DMS 273 treated with DMSO at 0.1 percent for 48 hours (cell line): ENCODE results near the gene OR2T27.
"Not testable (repeated sequence)": the region's sequence is repeated elsewhere in the genome, so short reads cannot be mapped to it uniquely, and the experiment has no call there.

Experiments
- DNase-seq: peaks from one replicate; lab custom pipeline; 2025; lab: John Stamatoyannopoulos, UW

The OR2T27 gene, protein sequence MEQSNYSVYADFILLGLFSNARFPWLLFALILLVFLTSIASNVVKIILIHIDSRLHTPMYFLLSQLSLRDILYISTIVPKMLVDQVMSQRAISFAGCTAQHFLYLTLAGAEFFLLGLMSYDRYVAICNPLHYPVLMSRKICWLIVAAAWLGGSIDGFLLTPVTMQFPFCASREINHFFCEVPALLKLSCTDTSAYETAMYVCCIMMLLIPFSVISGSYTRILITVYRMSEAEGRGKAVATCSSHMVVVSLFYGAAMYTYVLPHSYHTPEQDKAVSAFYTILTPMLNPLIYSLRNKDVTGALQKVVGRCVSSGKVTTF

DNA sequence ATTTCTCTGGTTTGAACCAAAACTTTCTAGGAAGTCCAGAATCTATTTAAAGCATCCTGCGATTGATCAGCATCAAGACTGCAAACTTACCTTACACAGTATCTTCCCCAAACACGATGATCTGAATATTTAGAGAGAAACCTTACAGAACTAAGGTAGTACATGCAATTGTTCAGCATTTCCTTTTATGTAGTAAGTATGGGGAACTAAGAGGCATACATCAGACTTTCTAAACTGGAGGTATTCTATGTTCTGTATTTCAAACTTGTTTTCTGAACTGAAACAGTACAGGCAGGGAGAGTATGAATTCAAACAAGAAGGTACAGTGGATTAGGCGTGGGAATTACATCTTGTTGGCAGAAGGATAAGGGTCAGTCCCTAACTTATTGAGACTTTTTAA is at the start of gene OR2T27:
OR2T27 (minus strand) TSS at position 175 of the 400 bp plus-strand sequence. CDS start 4,644 bp downstream, outside the sequence.
- DNase-seq, result not testable (repeated sequence)

DNA sequence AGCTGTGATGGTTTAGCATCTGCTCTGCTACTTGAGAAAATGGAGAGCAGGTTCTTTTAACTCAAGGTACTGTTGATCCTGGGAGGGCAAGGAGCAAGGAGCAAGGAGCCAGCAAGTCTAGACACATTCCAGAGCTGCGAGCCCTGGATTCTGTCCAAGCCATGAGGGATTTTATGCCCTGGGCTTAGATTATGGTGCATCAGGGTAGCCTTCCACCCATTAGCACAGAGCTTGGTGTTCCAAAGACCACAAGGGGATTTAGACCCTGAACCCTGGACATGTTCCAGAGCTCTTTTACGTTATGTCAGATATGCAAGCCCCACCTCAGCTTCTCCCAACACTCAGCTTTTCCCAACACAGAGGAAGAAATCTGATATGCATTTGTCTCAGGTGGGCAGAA is 49.3 kb upstream of the OR2T27 start:
- no peak for DNase-seq

DNA sequence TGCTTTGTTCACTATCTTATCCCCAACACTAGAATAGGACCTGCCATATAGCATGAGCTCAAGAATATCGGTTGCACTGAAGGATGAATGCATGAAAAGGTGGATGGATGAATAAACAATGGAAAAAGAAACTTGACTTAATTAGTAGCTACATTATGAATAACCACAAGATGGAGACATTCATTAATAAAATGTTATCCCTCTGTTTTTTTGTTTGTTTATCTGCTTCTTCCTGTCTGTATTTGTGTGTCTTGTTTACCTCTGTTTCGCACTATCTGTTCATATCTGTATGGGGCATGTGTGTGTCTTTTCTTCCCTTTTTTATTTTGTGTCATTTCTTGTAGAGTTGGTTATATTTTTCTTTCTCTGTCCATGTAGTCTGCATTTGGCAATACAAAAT is 48.3 kb upstream of the OR2T27 start:
- no peak for DNase-seq

DNA sequence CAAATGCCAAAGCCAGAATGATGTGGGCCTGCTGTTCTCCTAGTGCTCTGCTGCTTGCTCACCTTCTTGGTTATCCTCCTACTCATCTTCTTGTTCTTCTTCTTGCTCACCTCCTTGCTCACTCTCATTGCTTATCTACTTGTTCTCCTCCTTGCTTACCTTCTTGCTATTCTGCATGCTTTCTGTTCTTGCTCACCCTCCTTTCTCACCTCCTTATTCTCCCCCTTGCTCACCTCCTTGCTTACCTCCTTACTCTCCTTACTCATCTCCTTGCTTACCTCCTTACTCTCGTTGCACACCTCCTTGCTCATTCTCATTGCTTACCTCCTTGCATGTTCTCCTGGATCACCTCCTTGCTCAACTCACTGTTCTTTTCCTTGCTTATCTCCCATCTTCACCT is 47.4 kb upstream of the OR2T27 start, which contains the start of gene OR14I1:
OR14I1 (minus strand) TSS at position 53 of the 400 bp plus-strand sequence.
- DNase-seq, result no peak

DNA sequence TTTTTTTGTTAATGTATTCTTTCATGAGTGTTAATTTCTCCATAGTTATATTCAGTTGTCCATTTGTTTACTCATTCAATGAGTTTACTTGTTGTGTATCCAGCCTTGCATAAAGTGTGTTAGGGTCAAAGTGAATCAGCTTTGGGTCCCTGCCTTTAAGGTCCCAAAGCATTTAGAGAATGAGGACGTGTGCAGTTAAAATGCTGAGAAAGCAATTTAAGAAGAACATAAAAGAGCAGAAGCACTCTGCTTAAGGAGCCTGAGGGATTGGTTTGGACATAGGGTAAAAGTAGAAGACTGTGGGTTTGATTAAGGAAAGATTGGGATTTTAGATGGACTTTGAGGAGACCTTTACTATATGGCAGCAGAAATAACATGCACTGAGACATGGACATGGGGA is 43.8 kb upstream of the OR2T27 start:
- DNase-seq, result no peak

DNA sequence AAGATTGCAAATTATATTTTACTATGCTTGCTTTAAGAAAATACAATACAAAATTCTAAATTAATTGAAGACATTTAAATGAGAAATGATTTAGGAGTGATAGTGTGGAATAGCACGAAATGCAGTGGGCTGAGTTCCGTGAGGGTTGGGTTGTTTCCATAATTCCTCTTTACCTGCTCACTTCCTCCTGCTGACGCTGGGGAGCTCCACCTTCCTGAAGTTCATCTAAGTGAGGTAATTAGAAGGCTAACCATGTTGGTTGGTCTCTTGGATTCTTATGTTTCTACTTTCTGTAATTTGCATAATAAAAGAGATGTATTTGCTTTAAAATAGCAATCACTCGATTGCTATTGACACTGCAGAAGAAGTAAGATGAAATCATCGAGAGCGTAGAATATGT is 42.6 kb upstream of the OR2T27 start:
- no peak for DNase-seq

DNA sequence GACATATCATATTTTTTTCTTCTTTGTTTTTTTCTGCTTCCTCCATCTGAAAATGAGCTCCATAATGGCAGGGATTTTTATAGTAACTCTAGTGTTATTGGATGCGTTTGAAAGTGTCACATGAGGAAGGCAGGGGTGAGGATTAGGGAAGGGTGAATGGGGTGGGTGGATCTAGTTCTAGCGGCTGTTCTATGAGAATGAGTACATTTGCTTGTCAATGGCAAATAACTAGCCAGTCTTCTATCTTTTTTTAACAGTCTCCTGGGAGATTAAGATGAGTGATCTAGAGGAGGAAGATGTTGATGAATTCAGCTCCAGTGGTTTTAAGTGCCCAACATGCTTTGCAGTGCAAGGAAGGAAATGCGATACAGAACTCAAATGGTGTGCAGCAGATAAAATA is 41.4 kb upstream of the OR2T27 start:
- no peak for DNase-seq

DNA sequence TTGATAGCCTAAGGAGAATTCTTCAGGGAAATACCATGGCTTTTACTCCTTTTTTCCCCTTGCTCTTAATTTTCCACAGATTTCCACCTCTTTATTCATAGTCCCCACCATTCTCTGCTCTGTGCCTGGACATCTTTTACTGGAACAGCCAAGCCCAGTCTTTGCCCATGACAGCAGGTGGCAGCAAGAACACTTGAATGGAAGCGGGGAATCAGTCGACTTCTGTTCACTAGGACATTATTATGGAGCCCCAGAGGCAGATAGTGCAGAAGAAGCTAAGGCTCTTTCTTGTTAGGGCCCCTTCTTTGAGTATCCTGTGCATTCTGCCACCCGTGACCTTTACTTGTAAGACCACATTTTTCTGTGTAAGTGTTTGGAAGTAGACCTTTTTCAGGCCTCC is 40.9 kb upstream of the OR2T27 start:
- DNase-seq, result no peak

DNA sequence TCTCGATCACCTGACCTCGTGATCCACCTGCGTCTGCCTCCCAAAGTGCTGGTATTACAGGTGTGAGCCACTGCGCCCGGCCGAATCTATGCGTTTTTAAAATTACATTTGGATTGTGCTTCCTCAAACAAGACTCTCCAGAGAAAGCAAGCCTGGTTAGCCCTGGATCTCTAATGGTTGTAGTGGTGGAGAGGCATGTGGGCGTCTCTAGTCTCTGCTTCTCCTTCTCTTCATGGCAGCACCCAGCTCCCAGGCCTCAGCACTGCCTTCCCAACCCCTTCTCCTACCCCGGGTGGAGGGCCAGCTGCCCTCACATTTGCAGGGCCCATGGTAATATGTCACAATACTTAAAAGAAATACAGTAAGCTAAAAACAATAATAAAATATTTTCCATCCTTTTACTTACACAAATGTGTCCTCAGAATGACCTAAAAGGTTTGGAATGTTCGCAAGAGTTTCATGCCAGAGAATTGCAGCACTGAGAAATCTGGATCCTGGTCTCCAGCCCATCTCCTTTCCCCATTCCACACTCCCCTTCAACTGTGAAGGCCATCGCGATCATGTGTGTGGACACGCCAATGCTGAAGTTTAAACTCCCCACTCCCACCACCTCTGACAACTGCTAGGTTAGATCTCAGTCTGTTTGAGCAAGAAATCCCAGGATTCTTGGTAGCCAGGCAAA is 40.3 kb upstream of the OR2T27 start:
- no peak for DNase-seq

DNA sequence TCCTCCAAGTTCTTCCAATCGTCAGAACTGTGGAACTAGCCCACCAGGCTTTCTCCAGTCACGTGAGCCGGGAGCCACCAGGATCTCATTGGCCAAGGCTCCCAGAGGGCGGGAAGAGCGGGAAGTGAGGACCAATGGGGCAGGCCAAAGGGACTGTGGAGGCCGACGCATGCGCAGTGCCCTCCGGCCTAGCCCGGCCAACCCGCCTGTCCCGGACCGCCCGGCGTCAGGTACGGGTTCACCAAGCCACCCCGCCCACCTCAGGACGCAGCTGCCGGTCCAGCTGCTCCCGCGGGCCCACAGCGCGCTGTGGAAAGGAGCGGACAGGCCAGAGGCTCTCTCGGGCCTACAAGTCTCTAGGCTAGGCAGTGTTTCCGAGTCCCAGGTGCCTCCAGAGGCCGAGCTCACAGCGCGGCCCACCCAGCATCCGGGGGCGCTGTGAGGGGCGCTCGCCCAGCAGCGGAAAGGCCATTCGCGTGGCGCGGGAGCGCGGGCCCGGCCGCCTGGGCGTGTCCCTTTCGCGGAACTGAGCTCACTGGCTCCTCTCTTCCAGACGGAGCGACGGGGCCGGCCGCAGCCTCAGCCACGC is 36.3 kb upstream of the OR2T27 start:
- DNase-seq, result no peak

DNA sequence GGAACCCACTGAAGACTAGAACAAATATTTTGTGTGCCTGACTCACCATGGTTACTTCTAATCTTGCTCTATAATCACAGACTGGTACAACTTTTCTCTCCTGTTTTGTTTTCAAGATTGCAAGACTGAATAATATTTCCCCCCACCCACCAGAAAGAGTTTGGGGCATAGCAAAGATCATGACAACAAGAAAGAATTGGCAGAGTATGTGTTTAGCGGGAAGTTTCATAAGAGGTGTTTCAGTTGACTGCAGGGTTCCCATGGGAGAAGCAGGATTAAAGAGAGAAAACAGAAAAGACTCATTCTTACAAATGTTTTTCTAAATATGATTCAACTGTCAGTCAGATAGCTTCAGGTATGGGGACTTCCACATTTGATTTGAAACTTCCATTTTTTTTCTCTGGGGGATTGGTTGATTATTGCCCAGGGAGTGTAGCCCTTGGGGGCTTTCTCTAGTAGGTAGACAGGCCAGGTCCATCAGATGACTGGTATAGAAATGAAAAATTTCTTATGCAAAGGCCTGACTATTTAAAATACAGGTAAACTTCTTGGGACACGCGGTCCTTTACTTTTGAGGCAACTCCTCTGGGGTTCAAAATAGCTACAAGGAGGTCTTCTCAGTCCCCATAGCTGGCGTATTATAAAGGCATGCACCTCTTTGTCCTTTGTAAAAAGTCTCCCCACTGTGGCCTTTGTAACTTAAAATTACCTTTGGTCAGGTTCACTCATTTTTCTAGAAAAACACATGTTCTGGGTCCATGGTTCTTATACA is 33.4 kb upstream of the OR2T27 start:
- no peak for DNase-seq

DNA sequence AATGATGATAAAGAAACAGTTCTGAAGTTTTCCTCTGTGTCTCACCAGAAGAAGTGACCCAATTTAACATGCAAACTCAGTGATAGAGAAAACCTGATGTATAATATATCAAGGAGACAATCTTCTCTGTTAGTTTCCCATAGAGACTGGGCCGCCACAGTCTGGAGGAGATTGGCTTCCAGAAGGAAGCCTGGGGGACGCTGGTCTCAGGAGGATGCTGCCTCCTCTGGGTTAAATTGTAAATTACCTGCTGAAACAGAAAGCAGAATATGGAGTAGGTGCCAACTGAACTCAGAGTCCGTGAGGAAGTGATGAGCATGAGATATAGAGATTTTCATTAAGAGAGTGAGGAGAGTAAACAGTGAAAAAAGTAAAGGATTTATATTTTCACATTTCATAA is 31.5 kb upstream of the OR2T27 start:
- DNase-seq, result no peak

DNA sequence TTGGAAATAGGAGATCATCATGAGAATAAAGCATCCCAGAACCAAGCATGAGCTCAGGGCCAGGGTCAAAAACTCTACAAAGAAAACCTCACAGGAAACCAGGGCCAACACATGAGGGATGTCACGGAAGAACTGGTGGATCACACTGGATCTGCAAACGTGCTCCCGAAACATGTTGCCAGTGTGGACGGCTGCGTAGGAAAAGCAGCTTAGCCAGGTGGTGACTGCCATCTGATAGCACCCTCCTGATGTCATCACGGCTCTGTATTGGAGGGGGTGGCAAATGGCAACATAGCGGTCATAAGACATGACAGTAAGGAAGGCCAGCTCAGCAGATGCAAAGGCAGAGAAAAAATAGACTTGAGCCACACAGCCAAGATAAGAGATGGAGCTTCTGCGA is 26.3 kb upstream of the OR2T27 start:
- DNase-seq, result no peak

DNA sequence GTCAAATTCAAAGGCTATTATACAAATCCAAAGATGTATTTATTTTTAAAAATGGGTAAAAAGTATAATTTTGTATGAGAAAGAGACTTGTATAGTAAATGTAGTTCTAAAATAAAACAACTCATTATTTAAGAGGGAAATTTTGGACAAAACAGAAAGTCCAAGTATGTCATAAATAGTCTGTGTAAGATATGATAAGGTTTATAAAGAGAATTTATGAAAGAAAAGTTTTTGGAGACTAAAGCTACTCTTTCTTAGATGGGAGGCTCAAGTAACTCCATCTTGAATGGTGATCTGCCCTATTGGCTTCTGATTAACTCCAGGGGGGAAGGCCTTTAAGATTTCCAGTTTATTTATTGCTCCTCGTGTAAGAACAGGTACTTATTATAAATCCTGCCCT is 14.7 kb upstream of the OR2T27 start:
- DNase-seq, result no peak

DNA sequence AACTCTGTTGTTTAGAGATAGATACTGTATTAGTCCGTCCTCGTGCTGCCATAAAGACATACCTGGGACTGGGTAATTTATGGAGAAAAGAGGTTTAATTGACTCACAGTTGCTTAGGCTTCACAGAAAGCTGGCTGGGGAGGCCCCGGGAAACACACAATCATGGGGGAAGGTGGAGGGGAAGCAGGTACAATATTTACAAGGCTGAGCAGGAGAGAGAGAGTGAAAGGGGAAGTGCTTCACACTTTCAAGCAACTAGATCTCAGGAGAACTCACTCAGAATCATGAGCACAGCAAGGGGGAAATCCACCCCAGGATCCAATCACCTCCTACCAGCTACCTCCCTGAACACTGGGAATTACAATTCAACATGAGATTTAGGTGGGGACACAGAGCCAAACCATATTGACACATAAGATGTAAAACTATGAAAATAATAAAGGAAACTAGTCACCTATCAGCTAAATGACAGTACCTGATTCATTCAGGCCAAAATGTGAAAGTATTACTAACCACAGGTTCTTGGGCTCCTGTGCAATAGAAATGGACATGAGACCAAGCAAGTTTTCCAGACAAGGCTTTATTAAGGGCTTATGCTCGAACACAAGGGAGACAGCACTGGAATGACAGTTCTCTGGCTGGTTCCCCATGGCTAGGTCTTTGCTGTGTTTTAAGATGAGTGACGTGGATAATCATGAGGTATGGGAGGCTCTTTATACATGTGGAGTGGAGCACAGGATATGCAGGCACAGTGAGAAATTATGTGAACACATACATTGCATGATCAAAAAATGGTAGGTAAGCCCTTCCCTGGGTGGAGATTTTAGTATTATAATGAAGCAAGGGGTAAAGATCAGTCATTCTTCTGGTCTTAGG is 8.4 kb upstream of the OR2T27 start:
- not testable (repeated sequence) for DNase-seq

DNA sequence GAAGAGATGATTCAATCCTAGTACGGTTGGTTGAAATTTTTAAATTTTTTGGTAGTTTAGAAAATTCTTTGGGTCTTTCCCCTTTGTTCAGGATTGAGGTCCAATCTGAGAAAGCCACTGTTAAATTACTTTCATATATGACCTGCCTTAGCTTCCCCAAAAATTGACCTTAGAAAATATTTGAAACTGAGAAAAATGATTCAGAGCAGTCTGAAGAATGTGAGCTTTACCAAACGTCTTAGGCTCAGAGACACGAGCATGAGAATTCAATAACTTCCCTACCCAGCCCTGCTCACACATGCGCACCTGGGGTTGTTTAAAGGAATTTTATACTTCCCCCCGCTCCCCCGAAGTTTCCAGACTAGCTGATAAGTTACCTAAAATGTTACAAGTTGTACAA is 1.5 kb upstream of the OR2T27 start:
- DNase-seq, result not testable (repeated sequence)

DNA sequence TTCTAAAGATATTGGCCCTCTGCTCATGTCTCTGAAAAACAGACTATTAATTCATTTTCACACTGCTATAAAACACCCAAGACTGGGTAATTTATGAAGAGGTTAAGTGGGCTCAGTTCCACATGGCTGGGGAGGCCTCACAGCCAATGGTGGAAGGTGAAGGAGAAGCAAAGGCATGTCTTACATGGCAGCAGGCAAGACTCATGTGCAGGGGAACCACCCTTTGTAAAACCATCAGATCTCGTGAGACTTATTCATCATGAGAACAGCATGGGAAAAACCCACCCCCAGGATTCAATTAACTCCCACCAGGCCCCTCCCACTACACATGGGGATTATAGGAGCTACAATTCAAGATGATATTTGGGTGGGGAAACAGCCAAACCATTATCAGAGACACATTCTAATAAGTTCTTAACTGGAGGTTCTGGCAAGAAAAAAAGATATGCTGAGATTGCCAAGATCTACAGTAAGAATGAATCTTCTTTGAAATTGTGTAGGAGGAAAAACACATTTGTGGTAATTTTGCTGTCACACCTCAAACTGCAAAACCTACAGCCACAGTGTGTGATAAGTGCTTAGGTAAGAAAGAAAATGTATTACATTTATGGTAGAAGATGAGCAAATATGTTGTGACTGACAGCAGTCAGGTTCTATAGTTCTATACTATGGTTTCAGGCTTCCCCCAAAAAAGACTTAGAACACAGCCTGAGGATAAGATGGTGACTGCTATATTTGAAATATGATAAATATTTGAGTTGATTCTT is 6.4 kb downstream of the OR2T27 start:
- DNase-seq, result not testable (repeated sequence)

DNA sequence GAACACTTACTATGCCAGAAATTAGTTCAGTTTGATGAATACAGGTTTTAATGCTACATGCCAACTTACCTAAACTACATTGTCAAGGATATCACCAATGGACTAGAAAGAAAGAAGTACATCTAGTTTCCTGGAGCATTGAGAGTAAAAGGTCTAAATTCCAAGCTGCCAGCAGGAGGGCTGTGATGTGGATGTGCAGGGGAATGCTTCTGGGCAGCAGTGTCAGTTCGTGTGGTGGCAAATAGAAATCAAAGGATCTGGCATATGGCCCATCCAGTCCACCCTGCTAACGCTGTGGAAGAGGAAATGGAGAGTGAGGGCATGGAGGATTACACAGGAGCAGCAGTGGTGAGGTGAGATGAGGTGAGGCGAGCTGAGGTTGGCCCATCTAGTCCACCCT is 10.2 kb downstream of the OR2T27 start, which contains the start of gene OR2T35:
OR2T35 (minus strand) TSS at position 101 of the 400 bp plus-strand sequence. CDS start 6,020 bp downstream, outside the sequence.
- DNase-seq, result not testable (repeated sequence)

DNA sequence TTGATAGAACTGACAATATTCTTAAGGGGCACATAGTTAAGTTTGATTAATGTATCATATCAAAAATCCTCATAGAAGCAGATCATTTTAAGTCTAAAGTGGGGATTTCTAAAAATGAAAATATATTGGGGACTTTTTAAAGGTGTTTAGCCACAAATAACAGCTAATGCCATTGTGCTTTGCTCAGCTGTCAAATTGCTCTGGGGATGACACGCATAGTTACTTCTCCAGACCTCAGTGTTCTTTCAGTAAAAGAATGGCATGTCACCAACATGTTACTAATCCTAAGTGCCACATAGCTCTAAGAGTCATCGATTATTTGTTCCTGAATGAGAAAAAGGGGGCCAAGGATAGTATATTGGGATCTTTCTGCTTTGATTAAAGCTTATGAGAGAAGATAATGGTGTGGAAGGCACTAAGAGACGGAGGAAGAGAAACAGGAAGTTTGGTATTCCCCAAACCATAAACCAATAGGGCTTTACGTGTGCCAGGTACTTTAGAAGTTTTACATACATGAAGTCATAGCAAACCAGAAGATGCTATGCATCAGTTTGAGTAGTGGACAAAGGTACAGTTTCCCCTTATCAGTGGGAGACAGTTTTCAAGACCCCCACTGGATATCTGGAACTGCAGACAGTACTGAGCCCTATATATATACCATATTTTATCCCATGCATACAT is 12.2 kb downstream of the OR2T27 start:
- not testable (repeated sequence) for DNase-seq

DNA sequence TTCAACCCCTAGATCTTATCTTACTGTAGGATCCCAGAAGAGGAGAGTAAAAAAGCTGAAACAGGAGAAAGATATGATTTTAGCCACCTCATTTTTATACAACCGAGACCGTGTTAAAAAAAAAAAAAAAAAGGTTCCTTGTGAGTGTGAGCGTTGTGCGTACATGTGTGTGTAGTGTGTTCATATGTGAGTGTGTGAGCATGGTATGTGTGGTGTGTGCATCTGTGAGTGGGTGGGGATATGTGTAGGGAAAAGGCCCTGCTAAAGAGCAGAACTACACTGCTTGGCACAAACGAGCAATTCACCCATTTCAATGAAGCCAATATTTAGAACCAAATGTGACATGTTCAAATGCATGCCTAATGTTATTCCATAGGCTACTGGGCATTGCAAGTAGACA is 13.7 kb downstream of the OR2T27 start:
- not testable (repeated sequence) for DNase-seq
